Fibroblast of villous mesenchyme (primary cell): ENCODE measurements around the gene ADARB2. TPM values are rescaled to one million over a fixed set of nuclear protein-coding genes. Genes with fewer than 3 reads are reported as not detected.

Experiments used
- DNase-seq: peaks from one replicate; pipeline ENCODE4 v3.0.0-alpha.2; 2010; ENCODE audit warnings: low read depth
- H3K4me3 ChIP-seq: 2 replicates; pipeline ENCODE4 v1.5.1; 2011; ENCODE audit warnings: low read depth, mild to moderate bottlenecking, low read length
- CTCF ChIP-seq: IDR thresholded peaks from 2 replicates; pipeline ENCODE4 v1.5.1; 2012; ENCODE audit warnings: low read depth, mild to moderate bottlenecking, low read length; ENCODE audit not compliant: insufficient read depth
- total RNA-seq: library from RNA; depleted of rRNA; stranded (reverse); fragments of >200 nt; gene quantifications from 2 replicates; pipeline ENCODE4 v1.2.3, GENCODE V29; 2012

ADARB2 gene
- total RNA-seq, 1 donor, result not detected

GRCh38 chr10:1284076-1284475, 453.2 kb downstream of the ADARB2 start:
- DNase-seq, result no peak
- no peak overlapping the region for H3K4me3 ChIP-seq
- no peak for TF ChIP-seq CTCF

DNA sequence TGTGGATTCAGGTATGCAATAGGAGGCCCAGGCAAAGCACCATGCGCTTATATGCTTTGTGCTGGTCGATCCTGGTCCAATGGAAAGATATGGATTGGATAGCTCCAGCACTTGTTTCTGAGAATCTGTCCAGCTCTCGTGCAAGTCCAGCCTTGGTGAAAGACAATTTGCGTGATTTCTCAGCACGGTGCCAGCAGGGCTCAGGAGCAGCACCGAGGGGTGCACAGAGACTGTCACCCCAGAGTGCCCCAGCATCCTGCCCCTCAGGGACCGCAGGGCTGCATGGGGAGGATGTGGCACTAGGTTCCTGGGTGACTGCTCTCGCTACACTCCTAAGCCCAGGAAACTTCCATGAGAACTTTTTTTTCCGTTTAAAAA, 455.9 kb downstream of the ADARB2 start:
- no peak overlapping the region for H3K4me3 ChIP-seq
- no peak for TF ChIP-seq CTCF
- DNase-seq, result no peak

- DNase-seq, result no peak
- H3K4me3 ChIP-seq, result no peak overlapping the region
- TF ChIP-seq CTCF, result no peak
Measured at GRCh38 chr10:1280466-1281404, 456.6 kb downstream of the ADARB2 start.

- no peak for DNase-seq
- H3K4me3 ChIP-seq, result no peak overlapping the region
- no peak for TF ChIP-seq CTCF
Measured at GRCh38 chr10:1278306-1278705, 459.0 kb downstream of the ADARB2 start.

GRCh38 chr10:1274701-1275544, 462.4 kb downstream of the ADARB2 start:
- DNase-seq, result no peak
- TF ChIP-seq CTCF, result no peak
- H3K4me3 ChIP-seq, result no peak overlapping the region

- TF ChIP-seq CTCF, result no peak
- H3K4me3 ChIP-seq, result no peak overlapping the region
- DNase-seq, result no peak
Measured at GRCh38 chr10:1274111-1274661, 463.1 kb downstream of the ADARB2 start.
